GM18909 (cell line): ENCODE measurements around the gene SLC39A1.
"Not testable (repeated sequence)": the region's sequence is repeated elsewhere in the genome, so short reads cannot be mapped to it uniquely, and the experiment has no call there.

Source experiments
- ATAC-seq: cut with Tn5 transposase; IDR thresholded peaks from one replicate; pipeline ENCODE4 v1.9.1; 2021; ENCODE audit warnings: mild to moderate bottlenecking; ENCODE audit not compliant: unreplicated experiment, poor library complexity

The SLC39A1 gene, protein sequence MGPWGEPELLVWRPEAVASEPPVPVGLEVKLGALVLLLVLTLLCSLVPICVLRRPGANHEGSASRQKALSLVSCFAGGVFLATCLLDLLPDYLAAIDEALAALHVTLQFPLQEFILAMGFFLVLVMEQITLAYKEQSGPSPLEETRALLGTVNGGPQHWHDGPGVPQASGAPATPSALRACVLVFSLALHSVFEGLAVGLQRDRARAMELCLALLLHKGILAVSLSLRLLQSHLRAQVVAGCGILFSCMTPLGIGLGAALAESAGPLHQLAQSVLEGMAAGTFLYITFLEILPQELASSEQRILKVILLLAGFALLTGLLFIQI

DNA sequence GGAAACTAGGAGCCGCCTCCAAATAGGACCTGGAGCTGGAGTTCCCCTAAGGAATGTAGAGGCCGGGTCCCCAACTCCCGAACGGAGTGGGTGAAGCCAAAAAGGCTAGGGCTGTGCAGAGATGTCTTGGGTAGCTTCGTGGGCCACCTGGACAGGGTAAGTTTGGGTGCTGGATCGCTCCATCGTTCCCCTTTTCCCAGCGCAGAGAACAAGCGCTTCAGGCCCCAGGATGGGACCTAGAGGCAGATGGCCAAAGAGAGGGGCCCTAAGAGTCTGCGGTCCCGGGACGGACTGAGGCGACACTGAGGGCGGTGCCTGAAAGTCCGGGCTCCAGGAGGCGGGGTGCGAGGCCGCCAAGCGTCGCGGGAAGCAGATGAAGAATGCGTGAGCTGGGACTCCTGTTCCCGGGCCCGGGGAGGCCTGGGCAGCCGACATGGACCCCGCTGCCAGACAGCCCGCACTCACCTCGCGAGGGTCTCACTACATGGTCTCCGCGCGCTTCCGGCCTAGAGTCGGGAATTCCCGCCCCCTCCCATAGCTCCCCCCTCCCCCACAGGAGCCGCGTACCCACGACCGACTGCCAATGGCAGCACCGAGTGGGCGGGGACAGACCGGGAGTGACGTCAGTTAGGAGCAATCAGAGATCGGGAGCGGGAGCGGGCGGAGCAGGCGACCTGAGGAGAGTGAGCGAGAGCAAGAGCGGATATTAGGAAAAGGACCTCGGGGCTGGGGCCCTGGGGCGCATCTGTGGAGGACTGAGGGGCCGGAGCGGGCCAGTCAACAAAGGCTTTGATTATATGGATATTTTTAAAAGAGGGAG, at the start of gene SLC39A1:
TSS of gene SLC39A1 (minus strand) at position 508 of the 820 bp plus-strand sequence. CDS start 822 bp downstream, outside the sequence.
- peak; percentile 47 for ATAC-seq

DNA sequence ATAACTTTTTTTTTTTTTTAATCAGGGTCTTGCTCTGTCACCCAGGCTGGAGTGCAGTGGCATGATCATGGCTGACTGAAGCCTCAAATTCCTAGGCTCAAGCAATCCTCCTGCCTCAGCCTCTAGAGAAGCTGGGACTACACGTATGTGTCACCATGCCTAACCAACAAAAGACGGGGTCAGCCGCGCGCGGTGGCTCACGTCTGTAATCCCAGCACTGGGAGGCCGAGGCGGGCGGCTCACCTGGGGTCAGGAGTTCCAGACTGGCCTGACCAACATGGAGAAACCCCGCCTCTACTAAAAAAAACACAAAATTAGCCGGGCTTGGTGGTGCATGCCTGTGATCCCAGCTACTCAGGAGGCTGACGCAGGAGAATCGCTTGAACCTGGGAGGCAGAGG, 49.2 kb upstream of the SLC39A1 start:
- not testable (repeated sequence) for ATAC-seq

DNA sequence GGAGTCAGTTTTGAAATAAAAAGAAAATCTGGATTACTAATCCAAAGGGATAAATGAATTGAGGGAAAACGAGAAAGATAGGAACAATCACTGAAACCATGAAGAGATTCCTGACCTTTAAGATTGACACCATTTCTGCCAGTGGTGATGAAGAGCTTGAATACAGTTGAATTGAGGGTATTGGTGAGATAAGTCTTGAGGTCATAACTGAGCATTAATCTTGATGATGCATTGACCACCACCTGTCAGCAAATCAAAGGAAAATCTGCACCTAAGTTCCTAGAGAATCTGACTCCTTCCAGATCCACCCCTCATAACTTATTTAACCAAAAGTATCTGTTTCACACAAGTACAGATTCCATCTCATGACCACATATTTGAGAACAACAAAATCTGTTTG, 48.8 kb upstream of the SLC39A1 start:
- no peak for ATAC-seq

DNA sequence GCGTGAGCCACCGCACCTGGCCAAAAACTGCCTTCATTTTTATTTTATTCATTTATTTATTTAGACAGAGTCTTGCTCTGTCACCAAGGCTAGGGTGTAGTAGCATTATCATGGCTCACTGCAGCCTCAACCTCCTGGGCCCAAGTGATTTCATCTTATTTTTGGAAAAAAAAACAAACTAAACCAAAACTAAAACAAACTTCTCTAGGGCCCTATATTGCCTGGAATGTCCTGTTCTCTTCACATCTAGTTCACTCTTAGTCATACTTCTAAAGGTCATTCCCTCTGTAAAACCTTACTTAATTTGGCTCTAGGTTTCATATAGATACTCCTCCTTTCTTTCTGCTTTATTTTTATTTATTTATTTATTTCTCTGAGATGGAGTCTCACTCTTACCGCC, 42.8 kb upstream of the SLC39A1 start:
- no peak for ATAC-seq

DNA sequence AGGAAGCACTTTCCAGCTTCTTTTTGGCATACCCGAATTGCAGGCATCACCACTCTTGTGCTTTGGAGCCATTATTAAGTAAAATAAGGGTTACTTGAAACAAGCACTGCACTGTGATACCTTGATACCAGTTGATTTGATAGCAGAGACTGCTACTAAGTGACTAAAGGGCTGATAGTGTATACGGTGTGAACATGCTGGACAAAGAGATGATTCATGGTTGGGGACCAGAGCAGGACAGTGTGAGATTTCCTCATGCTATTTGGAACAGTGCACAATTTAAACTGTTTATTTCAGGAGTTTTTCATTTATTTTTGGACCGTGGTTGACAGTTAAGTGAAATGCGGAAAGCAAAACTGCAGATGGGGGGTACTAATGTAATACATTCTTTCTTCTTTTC, 37.1 kb upstream of the SLC39A1 start:
- ATAC-seq, result no peak

DNA sequence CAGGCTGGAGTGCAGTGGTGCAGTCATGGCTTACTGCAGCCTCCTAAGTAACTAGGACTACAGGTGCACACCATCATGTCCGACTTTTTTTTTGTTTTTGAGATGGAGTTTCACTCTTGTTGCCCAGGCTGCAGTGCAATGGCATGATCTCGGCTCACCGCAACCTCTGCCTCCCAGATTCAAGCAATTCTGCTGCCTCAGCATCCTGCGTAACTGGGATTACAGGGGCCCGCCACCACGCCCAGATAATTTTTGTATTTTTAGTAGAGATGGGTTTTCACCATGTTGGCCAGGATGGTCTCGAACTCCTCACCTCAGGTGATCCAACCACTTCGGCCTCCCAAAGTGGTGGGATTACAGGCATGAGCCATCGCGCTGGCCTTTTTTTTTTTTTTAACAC, 33.5 kb upstream of the SLC39A1 start:
- not testable (repeated sequence) for ATAC-seq

DNA sequence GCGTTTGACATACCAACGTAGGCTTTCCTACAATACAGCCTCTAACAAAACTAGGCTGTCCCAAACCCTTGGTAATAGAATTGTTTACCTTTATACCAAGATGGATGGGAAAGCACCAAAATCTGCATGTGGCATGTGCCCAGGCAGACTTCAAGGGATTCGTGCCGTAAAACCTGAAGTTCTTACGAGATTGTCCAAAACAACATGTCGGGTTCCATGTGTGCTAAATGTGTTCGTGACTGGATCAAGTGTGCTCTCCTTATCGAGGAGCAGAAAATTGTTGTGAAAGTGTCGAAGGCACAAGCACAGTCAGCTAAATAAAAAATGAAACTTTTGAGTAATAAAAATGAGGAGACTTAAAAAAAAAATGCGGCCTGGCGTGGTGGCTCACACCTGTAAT, 32.3 kb upstream of the SLC39A1 start:
- ATAC-seq, result no peak

DNA sequence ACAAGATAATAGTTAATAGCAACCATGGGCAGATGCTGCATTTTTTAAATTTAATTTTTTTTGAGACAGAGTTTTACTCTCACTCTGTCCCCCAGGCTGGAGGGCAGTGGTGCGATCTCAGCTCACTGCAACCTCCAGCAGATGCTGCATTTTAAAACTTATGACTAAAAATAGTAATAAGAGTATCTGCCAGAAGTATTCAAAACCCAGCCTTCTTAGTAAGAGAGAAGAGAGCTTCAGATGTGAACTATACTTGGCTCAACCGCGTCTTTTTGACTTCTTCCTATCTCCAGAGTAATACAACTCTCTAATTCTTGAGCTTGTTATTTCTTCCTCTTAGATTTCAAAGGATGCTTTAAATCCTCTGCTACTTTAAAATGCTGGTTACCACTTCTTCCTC, 31.9 kb upstream of the SLC39A1 start:
- ATAC-seq, result no peak

DNA sequence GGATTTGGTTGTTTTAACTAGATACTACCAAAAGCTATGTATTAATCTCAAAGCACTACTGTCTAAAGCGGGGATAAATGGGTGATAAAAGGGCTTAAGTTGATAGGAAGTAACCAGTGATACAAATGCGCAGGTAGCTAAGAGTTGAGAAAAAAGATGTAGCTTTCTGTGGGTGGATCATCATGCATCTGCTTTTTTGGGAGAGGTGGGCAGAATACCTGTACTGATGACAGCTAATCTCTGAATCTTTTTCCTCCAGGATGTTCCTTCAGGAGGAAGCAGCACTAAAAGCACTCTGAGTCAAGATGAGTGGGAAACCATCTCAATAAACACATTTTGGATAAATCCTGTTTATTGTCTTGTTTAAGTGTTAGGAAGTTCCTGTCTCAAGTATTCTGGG, 28.5 kb upstream of the SLC39A1 start:
- no peak for ATAC-seq

DNA sequence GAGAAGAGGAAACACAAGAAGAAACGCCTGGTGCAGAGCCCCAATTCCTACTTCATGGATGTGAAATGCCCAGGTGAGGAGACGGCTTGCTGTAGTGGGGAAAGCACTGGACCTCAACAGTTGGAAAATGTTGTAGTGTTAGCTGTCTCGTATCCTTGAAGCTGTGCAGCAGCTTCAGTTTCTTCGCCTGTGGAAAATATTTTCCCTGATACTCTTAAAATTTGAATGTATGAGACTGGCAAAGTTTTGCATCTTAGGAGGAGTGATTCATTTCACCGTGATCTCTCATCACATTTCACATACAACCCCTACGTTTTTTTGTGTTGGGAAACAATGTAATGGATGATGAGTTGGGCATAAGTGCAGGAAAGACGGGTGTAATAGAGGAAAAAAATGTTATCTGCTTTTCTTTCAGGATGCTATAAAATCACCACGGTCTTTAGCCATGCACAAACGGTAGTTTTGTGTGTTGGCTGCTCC, 27.9 kb upstream of the SLC39A1 start:
- ATAC-seq, result no peak

DNA sequence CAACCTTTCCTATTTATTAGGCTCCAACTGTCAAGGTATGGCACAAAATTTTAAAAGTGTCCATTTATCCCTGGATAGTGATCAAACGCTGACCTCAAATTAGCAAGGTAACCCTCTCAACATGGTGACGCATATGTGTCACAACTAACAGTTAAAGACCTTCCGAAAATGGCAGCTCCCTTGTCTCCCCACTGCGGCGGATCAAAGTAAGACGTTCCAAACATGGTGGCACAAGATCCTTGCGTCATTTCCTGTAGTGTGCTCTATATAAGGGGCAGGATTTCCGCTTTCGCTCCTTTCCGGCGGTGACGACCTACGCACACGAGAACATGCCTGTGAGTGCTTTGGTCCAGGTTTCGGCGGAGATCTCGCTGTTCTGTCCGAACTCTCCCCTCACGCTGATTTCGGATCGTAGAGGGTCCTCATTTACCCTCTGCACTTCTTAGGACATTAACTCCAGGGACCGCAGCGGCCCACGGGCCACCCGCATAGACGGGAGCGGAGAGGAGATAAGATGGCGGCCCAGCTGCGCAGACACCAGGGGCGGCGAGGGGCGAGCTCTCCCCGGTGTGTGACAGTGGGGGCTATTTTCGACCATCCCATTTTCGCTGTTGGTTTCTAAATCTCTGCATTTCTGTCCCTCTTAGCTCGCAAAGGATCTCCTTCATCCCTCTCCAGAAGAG, 27.3 kb upstream of the SLC39A1 start, which contains the start of gene RPS27:
TSS of gene RPS27 (plus strand) at position 295 of the 683 bp plus-strand sequence. CDS start at position 330, 35 bp downstream.
- ATAC-seq, result peak; percentile 80

DNA sequence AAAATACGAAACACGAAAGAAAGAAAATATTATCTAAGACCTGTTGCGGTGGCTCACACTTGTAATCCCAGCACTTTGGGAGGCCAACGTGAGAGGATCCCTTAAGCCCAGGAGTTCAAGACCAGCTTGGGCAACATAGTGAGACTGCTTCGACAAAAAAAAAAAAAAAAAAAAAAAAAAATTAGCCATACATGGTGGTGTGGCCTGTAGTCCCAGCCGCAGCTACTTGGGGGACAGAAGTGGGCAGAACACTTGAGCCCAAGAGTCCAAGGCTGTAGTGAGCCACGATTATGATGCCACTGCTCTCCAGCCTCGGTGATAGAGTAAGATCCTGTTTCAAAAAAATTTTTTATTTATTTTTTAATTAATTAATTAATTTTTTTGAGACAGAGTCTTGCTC, 24.3 kb upstream of the SLC39A1 start:
- ATAC-seq, result no peak

DNA sequence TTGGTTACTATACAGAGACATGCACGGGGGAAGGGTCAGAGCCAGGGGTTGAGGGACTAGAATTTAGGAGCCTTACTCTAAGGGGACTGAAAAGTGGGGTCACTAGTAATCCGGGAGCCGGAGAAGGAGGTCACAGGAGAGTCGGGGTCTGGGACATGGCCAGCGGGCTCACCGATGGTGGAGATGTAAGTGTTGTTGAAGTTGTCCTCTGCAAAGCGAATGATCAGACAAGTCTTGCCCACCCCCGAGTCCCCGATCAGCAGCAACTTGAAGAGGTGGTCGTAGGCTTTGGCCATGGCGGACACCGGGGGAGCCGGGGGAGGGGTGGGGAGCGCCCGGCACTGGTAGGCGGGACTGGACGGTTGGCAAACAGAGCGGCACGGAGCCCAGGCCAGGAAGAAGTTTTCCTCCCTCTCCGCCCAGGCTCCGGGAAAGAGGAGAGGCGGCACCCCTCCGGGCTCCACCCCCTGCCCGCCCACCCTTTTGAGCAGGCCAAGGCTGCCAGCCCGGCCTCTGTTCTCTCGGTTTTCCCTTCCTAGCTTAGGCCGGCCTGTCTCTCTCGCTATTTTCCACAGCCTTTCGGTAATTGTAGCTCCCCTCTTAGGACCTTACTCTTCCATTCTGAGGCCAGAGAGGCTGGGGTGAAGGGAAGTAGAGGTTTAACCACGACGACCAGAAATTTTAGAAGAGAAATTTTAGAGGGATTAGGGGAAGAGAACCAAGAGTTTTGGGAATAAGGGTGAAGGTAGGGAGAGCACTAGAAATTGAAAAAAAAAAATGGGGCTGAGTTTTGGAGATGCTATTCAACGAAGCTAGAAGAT, 22.8 kb upstream of the SLC39A1 start, which contains the start of gene RAB13:
TSS of gene RAB13 (minus strand) at position 399 of the 821 bp plus-strand sequence. CDS start at position 296, 103 bp downstream.
- ATAC-seq, result no peak

DNA sequence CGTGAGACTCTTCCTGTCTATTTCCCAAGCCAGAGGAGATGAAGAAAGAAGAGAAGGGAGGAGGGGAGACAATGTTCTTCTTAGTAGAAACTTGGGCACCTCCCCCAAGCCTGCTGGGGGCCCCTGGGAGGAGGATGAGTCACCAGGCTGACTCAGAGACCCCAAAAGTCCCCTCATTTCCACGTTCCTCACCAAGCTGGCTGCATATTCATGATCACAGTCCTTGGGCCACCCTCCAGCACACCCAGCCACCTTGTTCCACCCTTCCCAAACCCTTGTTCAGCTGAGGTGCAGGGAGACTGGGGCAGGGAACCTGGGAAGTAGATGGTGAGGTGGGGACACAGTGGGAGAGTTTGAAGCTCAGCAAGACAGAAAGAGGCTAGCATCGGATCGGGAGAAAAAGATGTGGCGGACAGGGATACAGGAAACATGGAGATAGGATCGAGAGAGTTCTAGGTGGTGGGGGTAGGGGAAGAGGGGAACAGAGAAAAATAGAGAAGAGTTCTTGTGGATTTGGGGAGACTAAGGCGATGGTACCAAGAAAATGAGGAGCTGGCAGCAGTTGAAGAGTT, 22.1 kb upstream of the SLC39A1 start:
- no peak for ATAC-seq

DNA sequence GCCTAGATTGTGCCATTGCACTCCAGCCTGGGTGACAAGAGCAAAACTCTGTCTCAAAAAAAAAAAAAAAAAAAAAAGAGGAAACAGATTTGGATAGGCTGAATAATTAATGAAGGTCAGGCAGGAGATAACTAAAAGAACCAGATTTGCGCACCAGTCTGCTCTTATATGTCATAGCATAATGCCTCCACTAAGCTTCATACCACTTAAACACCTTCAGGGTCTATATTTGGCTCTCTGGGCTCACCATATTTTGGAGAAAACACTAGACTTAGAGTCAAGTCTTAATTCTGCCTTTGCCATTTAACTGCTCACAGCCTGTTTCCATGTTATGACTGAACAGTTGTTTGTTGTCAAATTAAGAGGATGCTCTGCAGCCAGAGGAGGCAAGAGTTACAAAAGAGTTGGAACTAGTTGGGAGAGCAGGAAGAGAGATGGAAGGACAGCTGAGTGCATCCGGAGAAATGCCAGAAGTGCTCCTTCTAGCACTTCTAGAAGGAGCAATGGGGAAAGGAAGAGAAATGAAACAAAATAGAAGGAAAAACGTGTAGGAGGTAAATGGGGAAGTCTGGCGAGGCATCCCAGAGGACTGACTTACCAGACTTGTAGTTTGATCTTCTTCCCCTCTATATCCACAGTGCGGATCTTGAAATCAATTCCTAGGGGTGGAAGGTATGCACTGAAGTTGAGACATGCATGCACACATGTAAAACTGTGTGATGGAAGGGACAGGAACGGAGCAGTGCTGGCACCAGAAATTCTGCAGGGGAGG, 21.0 kb upstream of the SLC39A1 start:
- no peak for ATAC-seq

DNA sequence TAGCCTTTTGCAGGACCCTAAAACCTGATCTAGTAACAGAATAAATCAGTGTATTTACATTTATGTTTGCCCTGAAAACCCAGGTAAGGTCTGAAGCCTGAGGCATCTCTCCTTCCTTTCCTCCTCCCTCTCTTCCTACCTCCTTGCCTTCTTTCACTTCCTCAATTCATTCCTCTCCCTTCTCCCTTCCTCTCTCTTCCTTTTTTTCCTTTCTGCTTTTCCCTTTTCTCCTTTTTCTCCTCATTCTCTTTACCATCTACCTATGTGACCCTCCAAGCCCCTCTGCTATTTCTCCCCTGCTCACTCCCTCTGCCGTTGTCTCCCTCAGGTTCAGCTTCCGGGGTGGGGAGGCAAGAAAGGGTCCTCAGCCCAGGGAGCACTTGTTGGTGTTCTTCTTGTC, 18.4 kb upstream of the SLC39A1 start:
- ATAC-seq, result not testable (repeated sequence)

DNA sequence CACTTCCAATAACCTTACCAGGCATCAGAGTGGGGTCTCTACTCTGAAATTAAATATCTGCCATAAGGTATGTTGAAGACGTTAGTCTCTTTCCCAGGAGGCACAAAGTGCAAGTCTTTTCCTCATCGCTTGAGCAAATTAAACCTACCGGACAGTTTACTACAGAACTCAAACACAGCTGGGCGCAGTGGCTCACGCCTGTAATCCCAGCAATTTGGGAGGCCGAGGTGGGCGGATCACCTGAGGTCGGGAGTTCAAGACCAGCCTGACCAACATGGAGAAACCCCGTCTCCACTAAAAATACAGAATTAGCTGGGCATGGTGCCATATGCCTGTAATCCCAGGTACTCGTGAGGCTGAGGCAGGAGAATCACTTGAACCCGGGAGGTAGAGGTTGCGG, 15.8 kb upstream of the SLC39A1 start:
- ATAC-seq, result not testable (repeated sequence)

DNA sequence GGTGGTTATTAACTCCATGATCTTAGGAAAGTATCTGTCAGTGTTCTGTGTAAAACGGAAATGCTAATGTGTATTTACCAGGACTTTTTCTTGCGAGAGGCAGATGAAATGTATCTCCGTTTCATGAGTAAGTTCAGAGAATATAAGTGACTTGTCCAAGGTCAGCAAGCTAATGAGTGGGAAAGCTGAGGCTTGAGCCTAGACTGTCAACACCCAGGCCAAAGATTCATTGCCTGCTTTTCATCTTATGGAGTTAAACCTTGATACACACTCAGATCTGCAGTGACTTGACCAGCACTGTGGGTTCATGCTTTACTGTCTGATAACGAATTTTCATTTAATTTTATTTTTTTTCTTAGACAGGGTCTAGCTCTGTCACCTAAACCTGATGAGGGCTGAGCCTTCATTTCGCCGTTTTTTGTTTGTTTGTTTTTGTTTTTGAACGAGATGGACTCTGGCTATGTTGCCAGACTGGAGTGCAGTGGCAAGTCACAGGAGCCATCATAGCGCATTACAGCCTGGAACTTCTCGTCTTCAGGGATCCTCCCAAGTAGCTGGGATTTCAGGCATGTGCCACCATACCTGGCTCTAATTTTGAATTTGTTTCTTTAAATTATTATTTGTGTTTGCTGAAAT, 15.1 kb upstream of the SLC39A1 start:
- no peak for ATAC-seq
